ENCODE data around the gene SNRNP35. TPM values are rescaled to one million over a fixed set of nuclear protein-coding genes. Genes with fewer than 3 reads are reported as not detected.
"Not testable (repeated sequence)": the region's sequence is repeated elsewhere in the genome, so short reads cannot be mapped to it uniquely, and the experiment has no call there.

The SNRNP35 gene
- total RNA-seq, 3 donors from 2014 or later: 14.6 to 24.1 (median 17.7) TPM

GRCh38 chr12:123428591-123428990 lies 29.3 kb upstream of the SNRNP35 start:
- no peaks in the 10 kb centered on the region for H3K36me3 ChIP-seq
- H3K4me1 ChIP-seq: no peaks in the 10 kb centered on the region
- intact Hi-C loops (cut with DNase I; ENCODE audit: low total_unique reads): no loop called here
- H3K27ac ChIP-seq: no peak overlapping the region
- no peak overlapping the region for H3K4me3 ChIP-seq
- no peaks in the 10 kb centered on the region for H3K9me3 ChIP-seq
- no peaks in the 10 kb centered on the region for H3K27me3 ChIP-seq
- TF ChIP-seq POLR2AphosphoS5 (IDR thresholded peaks at IDR 0.05) (no peak), POLR2A (IDR thresholded peaks at IDR 0.05) (no peak), CTCF (IDR thresholded peaks at IDR 0.05) (no peak)
- DNase-seq (ENCODE audit: low spot score in 2 of 2): no peak

GRCh38 chr12:123429101-123429500 lies 28.8 kb upstream of the SNRNP35 start:
- H3K36me3 ChIP-seq; intact Hi-C loops (cut with DNase I; ENCODE audit: low total_unique reads): not testable (repeated sequence)

GRCh38 chr12:123431951-123432817 lies 25.8 kb upstream of the SNRNP35 start:
- H3K36me3 ChIP-seq; intact Hi-C loops (cut with DNase I; ENCODE audit: low total_unique reads); H3K4me1 ChIP-seq; H3K9me3 ChIP-seq; H3K27me3 ChIP-seq; DNase-seq (ENCODE audit: low spot score in 2 of 2): not testable (repeated sequence)
- Histone ChIP-seq H3K27ac (peak overlapping the region in 1 of 2 donors; percentile 22), H3K4me3 (peak overlapping the region in 2 of 3 donors; percentile 3 to 16)

More at GRCh38 chr12:123429101-123429500, 28.8 kb upstream of the SNRNP35 start:
- not testable (repeated sequence) for DNase-seq (ENCODE audit: low spot score in 2 of 2); H3K27me3 ChIP-seq; H3K4me1 ChIP-seq; H3K9me3 ChIP-seq; H3K27ac ChIP-seq; H3K4me3 ChIP-seq

- H3K27me3 ChIP-seq: no peaks in the 10 kb centered on the region
- H3K4me1 ChIP-seq: peaks cover 6 to 9% of the 10 kb centered on the region in 2 donors
- intact Hi-C loops (cut with DNase I; ENCODE audit: low total_unique reads): no loop called here
- peak overlapping the region in 2 of 3 donors; percentile 3 to 48 for H3K4me3 ChIP-seq
- peak overlapping the region in 1 of 2 donors; percentile 30 for H3K27ac ChIP-seq
- TF ChIP-seq POLR2A (IDR thresholded peaks at IDR 0.05) (no peak), POLR2AphosphoS5 (IDR thresholded peaks at IDR 0.05) (no peak), CTCF (IDR thresholded peaks at IDR 0.05) (no peak)
- no peaks in the 10 kb centered on the region for H3K9me3 ChIP-seq
- no peaks in the 10 kb centered on the region for H3K36me3 ChIP-seq
- DNase-seq (ENCODE audit: low spot score in 2 of 2): no peak
Observed at GRCh38 chr12:123433615-123434014, 24.3 kb upstream of the SNRNP35 start.

- Histone ChIP-seq H3K27ac (peak overlapping the region; percentile 81 to 85), H3K27me3 (no peaks in the 10 kb centered on the region), H3K4me1 (peaks cover 6 to 9% of the 10 kb centered on the region in 2 donors), H3K9me3 (no peaks in the 10 kb centered on the region), H3K36me3 (no peaks in the 10 kb centered on the region), H3K4me3 (peak overlapping the region; percentile 75 to 86 (median 80))
- TF ChIP-seq POLR2AphosphoS5 (IDR thresholded peaks at IDR 0.05) (no peak), CTCF (IDR thresholded peaks at IDR 0.05) (no peak), POLR2A (IDR thresholded peaks at IDR 0.05) (no peak)
- intact Hi-C loops (cut with DNase I; ENCODE audit: low total_unique reads): no loop called here
- DNase-seq (ENCODE audit: low spot score in 2 of 2): no peak
Observed at GRCh38 chr12:123435636-123436016, 22.3 kb upstream of the SNRNP35 start.

Measured in breast epithelium (tissue), 4 donors.